ENCODE measurements around the gene ARID1B.

Gene ARID1B

DNA sequence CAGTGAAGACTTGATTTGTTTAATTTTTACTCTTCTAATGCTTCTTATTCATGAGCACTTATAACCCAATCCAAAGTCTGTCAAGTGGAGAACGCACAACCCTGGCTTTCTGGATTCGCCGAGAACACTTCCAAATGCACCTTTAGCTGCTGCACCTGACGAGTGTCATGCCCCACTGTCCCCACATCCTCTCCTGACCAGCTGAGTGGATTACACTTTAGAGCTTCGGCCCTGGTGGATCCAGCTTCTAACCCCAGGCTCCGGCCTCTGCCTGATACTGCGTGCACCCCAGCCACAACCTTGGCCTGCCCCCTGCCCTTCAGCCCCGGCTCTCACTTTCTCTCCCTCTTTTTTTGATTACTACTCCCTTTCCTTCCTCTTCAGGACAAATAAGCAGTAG lies 287.3 kb downstream of the ARID1B start:
- no peak for DNase-seq

DNA sequence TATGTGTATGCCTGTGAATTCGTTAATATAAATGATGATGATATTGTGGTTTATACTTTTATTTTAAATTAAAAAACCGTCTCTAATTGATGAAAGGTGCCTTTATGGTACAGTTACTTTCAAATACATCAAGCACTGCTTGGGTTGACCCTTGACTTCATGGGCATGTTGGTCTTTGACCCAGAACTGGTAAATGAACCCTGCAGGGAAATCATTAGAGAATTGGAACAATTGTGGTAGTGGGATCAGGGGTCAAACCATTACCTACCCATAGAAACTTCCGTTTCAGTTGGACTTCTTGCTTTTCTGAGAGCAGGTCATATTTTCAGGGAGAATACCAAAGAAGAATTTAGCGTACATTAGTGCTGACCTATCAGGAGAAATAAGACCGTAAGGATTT lies 288.2 kb downstream of the ARID1B start:
- no peak for DNase-seq

DNA sequence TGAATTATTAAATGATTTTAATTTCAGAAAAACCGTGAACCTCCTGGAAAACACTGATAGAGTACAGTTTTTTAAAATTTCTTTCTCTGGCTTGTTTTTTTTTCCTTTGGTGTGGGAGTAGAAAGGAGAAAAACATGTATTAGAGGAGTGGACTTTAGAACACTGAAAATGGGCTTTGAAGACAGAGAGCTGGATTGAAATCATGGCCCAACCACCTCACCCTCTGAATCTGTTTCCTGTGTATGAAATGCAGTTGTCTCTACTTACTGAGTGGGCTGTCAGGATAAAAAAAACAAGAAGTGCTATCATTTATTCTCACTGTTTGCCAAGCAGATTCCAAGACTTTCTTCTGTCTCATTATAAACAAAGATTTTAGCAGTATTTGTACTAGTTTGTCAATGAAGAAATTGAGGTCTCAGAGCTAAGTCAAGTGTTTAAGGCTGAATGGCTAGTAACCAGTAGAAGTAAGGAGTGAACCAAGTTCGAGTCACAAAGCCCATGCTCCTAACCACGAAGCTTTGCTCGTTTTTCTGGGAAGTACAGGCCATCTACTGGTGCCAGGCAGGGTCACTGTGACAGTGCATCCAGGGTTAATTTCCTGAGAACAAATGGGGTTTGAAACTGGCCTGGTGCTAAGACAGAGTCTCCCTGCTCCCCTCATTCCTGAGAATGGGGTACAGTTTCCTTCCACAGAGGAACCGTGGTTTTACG lies 289.8 kb downstream of the ARID1B start:
- no peak for DNase-seq

DNA sequence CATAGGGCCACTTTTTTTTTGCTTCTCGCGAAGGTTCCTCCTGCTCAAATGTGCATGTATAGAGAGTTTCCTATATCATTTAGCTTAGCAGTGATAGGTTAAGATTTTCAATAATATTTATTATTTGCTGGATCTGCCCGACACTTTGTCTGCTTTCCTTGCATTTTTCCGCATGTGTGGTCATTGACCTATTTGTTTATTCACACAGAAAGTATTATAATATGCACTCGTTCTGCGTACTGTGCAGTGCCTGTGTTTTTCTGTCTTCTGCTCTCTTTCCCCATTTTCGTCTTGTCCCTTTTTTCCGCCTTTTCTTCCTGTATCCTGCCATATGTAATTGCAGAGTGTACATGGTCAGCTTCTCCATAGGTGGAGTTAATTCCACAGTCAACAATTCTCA lies 290.3 kb downstream of the ARID1B start:
- DNase-seq, result no peak

DNA sequence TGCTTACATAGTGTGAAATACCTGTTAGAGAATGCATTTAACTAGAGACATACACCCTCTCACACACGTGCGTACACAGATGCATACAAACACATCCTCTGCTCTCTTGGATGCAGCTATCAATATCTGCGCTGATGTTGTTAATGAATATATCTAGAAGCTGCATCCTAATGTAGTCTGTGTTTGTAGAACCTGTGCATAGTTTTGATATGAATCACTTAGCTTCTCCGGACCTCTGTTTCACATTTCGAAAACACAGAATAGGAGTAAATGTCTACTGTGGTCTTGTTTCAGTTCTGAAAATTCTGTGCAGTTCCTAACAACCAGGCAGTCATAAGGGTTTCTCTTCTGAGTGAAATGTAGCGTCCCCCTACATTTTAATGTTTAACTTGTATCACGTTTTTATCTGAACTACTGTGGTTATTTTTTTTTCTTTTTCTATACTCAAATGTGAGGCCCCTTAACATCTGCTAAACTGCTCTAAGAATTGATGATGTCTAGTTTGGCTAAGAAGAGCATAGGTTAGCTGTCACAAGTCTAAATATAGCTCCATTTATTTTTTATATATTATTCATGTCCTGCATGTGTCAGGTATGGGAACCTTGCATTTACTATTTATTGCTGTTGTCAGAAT lies 291.6 kb downstream of the ARID1B start:
- DNase-seq, result no peak

DNA sequence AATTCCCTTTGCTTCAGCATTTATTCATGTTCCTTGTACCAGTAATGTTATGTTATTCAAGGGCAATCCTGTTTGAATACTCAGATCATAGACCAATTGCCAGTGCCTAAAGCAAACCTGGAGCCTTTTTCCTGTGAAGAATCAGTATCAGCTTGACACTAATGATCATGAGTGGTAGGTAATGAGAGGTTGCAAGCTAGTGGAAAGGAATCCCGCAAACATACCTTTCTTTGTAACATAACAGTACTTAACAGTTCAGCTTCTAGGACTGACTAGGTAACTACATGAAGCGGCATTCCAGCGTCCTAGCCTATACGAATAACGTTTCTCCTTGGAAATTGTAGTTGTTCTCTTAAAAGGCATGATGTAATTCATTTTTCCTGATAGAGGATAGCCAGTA lies 292.4 kb downstream of the ARID1B start:
- no peak for DNase-seq

DNA sequence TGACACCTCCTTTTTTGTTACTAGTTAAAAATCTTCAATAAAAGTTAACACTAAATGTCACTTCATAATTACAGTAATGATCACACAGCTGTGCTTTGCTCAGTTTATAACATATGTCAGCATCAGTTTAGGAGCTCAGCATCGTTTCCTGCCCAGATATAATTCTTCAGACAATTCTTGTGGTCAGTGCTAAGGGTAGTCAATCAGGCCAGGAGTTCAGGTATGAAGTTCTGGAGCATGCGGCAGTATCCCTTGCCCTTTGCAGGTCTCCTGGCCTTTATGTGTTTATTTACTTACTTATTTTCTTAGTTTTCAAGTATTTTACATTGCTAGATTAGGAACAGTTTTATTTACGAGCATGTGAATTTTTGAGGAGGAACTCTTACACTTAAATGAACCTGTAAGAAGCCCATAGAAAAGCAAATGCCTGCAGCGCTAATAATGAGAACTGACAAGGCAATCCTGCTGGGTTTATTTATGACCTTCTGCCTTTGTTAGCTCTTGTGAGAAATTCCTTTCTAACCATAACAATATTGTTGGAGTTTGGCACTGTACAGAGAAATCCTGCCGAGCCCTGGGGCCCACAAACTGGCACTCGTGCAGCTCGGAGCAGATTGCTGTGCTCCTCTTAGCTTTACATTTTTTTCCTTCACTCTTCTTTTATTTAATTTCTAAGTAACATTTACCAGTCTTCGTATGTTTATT lies 293.4 kb downstream of the ARID1B start:
- DNase-seq, result no peak

DNA sequence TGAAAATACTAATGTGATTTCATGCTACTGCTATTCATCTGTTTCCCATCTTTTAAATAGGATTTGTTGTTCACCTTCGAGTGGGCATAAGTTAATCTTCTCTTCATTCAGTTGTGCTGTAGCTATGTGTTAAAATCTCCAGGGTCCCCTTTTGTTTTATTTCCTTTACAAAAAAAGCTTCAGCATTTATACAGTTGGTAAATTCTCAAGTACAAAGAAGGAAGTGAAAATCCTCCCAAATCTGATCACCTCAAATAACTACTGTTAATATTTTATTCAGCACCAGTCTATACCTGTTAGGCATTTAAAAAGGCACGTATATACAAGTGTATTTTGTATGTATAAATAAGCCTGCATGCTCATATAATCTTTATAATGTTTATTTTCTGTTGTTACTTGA lies 294.9 kb downstream of the ARID1B start:
- DNase-seq, result no peak

DNA sequence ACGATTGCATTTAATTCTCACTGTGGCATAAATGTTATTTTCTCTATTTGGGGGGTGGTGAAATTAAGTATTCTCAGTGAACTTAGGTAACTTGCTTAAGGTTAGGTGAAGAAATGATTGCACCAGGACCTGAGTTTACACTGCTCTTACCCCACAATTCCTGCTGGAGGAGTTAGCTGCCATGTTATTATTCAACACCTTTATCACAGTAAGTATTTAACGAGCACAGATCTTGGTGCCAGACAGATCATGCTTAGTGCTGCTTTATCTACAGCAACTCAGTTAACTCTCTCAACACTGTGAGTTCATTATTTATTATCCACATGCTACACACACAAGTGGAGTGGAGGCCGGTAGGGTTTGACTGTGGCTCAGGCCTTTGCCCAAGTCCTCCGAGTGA lies 296.4 kb downstream of the ARID1B start:
- no peak for DNase-seq

DNA sequence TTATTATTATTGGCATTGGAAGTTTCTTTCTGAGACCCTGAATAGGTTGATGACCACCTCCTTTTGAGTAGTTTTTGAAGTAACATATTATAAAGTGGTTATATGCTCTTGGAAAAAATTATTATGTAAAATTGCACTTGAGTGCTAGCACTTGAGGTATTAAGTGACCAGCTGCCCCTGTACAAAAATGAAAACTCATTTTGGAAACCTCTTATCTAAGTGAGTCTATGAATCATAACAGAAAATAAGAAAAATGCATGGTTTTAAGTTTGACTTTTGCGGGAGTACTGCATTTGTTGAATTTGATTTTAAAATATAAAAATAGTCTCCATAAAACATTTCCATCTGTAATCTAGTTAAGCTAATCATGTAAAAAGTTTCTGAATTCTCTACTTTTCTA lies 297.8 kb downstream of the ARID1B start:
- no peak for DNase-seq

DNA sequence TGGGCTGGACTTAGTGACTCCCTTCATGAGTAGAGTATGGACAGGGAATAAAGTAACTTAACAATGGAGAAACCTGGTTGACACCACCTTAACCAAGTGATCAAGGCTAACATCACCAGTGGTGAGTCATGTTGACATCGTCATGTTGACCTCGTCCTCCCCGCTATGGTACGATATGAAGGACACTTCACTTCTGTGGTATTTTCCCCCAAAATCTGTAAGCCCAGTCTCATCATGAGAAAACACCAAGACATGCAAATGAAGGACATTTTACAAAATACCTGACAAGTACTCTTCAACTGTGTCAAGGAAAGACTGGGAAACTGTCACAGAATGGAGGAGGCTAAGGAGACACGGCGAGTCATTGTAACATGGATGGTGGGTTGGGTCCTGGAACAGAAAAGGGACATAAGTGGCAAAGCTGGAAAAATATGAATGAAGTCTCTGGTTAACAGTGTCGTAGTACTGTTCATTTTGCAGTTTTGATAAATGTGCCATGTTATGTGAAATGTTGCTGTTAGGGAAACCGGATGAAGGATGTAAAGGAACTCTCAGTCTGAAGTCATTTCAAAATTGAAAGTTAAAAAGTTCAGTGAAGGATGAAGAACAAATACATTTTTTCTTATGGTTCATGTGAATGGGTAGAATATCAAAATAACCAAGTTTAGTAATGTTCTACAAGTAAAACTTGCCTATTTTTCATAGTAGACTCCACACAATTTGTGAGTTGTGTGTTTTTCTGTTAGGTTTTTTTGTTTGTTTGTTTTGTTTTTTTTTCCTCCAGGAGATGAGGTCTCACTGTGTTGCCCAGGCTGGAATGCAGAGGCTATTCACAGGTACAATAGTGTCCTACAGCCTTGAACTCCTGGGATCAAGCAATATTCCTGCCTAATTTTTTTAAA lies 298.6 kb downstream of the ARID1B start:
- no peak for DNase-seq

DNA sequence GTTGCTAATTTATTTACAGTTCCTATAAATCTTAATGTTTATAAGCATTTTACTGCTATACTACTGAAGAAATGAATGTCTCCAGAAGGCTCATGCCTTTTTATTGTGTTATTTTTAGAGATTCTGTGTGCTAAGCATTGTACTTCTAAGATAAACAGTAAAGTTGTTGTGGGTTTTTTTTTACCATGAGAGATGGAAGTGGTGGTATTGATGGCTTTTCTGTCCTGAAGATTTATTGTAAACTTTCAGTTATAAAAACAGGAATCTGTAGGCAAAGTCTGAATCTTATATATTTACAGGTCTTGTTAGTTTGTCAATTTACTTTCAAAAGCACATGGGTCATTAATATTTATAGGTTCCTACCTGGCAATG lies 299.3 kb downstream of the ARID1B start:
- DNase-seq, result no peak

DNA sequence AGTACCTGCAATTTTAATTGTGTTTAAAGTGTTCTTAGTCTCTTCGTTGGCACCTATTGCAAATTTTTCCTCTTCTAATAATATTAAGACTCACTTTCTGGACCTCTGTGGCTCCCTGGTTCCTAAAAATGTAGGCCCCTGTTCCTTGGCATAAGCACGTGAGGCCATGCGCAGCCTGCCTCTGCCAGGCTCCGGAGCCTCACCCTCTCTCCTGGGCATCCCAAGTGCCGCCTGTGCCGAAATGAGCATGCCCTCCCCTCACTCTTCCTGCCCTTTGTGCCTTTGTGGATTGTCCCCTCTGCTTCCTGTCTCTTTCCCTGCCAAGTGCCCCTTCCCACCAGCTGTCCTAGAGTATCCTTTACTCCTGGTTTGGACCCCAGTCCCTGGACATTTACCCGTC lies 300.1 kb downstream of the ARID1B start:
- DNase-seq, result no peak

DNA sequence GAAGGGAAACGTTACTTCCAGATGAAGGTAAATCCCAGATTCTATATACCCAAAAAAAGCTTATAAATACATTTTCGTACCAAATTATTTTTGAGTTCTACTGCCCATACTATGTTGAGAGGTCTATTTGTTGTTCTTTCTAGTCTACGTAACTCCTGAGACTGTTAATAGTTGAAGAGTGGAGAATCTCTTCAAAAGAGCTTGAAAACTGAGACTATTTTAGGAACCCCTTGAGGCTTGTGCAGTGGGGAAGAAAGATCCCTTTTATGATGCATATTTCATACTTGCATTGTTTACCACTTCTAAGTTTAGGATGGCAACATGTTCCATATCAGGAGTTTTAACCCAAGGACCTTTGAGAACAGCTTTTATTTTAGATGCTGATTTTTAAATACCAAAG lies 301.1 kb downstream of the ARID1B start:
- DNase-seq, result no peak

DNA sequence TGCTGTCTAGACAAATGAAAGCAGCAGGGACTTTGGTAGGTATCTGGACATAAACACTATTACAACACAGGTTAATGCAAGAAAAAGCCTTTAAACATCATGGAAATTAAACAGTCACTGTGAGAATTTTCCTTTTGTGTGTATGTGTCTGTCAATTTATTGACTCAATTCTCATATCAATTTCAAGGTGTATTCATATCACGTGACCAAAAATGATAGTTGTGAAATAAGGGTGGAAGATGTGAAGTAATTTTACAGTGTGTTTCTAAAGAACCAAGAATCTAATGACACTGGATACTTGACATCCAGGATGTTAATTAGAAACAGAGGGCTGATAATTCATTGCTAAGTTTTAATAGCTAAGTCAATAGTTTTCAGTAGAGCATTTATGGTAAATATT lies 302.1 kb downstream of the ARID1B start:
- no peak for DNase-seq

DNA sequence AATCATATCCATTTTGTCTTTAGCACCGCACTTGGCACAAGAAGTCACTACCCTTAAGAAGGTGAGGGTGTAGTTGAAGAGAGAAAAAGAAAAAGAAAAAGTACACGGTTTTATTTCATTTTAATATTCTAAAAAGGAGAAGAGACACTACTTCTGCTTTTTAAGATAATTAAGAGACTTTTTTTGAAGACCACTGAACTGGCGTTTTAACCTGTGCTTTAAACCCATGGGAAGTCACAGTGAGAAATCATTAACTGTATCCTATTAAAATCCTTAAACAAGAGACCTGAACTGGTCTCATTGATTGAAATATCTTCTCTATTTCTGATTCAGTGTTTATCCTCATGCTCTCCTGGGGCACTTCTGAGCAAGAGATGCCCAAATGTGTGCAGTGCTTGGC lies 302.6 kb downstream of the ARID1B start:
- no peak for DNase-seq

DNA sequence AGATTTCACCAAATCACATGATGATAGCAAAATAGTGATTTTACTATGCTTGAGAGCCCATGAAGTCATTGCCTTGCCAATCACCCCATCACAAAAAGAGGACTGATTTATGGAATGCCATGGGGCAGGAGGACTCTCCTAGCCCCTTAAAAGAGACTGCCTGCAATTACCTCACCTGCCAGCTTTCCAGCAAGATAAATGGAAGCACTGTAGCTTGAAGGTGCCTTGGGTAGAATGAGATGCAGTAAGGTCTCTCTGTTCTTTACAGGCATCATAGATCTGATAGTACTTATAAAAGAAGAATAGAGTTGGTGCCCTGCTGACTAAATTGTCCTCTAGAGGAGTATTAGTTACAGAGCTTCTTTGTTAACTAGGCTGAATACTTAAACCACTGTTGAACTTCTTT lies 303.8 kb downstream of the ARID1B start:
- no peak for DNase-seq

DNA sequence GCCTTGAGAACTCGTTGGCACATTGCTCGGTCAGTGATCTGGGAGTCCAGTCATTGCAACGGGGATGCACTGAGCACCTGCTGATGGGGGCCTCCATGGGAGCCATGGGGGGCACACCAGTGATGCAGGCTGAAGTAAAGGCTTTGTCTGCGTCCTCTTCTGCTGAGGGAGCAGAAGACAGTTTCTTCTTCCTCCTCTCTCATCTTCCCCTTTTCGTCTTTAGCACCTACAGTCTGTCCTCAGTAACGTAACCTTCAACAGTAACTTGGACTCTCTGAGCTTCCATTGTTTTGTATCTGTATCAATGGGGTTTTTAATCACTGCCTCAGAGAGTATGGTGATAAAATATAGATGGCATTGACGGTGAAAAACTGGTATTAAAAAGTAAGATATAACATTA lies 306.2 kb downstream of the ARID1B start:
- no peak for DNase-seq

DNA sequence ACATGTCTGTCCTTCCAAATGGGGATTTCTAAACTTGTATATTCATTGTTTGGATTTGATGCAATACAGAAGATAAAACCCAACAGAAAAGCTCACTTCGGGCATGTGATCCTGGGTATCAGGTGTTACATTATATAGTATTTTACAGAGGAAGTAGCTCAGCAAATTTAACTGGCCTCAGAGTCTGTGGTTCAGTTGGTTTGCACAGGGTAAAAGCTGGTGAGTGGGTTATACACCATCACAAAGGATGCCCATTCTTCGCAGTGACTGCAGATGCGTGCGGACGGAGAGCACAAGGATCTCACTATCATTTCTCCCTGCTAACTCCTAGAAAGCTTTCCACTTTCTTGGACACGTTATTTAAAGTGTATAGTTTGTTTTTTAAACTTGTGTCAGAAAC lies 309.5 kb downstream of the ARID1B start:
- DNase-seq, result no peak

DNA sequence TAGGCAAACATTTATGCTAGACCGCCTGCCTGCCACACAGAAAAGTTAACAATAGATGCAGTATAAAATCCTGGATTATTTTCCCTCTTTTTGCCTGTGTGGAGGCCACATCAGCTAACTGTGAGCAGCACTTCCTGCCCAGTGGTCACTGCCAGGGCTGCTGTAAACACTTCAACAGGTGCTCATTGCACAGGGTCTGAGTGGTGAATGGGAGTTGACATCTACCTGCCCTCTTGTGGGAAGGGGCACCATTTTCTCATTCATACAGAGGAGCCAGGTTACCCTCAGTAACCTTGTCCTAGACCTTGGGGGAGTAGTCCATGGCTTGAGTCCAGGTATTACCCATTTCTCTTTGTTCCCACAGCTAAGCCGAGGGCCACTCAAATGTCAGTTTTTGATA lies 310.8 kb downstream of the ARID1B start:
- DNase-seq, result no peak

DNA sequence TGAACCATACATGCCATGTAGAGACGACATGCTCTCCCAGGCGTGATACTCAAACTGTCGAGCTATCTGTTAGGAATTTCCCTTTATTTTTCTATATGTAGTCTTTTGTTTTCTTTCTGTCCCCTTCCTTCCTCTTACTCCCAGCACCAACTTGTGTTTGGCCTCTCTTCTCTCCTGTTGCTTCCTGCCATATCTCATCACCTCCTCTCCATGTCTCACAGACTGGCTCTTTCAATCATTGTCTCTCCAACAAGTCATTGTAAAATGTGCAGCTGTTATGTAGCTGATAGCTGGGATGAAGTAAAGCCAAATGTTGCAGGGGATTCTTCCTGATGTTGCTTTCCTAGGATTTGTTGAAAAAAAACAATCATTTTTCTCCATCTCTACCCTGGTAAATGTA lies 311.7 kb downstream of the ARID1B start:
- DNase-seq, result no peak

DNA sequence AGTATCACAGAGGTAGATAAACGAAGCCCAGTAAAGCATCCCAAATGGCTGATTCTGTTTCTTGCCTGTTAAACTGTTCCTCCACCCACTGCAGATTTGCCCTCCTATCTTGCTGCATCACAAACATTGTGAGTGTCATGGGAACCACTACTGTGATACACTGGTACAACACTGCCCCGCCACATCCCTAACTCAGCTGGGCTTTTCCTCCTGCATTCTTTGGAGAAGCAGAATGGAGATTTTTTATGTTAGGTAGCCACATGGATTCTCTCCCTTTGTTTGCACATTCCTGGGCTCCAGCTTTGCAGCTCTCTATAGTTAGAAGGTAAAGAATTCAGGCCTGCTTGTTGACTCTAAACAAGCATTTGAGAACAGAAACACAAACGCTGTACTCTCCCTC lies 312.1 kb downstream of the ARID1B start:
- no peak for DNase-seq

DNA sequence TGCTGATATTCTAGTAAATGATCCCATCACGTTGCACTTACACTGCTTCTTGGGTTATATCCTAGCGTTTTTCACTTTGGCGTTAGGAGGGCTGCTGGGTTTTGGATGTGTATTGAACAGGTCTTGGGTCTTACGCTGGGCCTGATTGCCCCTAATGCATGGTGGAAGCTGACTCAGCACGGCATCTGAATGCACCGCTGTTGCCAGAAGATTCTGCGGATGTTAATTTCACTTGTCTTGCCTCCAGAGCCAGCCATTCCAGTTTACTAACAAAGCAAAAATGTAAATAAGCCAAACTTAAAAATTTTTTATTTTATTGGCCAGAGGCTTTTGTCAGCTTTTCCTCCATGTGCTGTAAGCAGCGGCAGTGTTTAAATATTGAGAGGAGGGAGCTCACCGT lies 312.7 kb downstream of the ARID1B start:
- no peak for DNase-seq

Measured in effector CD4-positive, alpha-beta T cell (primary cell).